Measurements from ENCODE around the gene FHIT.

DNA sequence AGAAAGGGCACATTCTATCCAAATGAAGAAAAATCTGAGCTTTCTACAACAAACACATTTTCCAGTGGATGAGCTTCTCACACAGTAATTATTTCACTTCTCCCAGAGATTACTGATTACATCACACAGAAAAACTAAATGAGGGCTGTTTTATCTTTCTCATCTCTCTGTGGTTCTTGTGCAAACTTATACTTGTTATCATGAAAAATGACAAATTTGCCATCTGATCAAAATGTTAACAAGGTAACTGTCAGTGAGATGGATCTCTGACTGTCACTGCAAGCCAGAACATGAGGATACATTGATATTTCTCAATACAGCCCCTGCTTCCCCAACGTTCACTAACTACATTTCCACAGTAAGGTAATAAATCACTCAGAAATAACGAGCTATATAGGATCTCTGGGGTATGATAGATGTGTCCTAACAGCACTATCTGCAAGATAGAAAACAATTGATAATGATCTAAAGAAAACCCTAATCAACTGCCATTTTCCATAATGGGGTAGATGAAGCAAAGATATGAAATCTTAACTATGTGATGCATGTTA, 1372.1 kb downstream of the FHIT start:
- TF ChIP-seq, protein P1, sequence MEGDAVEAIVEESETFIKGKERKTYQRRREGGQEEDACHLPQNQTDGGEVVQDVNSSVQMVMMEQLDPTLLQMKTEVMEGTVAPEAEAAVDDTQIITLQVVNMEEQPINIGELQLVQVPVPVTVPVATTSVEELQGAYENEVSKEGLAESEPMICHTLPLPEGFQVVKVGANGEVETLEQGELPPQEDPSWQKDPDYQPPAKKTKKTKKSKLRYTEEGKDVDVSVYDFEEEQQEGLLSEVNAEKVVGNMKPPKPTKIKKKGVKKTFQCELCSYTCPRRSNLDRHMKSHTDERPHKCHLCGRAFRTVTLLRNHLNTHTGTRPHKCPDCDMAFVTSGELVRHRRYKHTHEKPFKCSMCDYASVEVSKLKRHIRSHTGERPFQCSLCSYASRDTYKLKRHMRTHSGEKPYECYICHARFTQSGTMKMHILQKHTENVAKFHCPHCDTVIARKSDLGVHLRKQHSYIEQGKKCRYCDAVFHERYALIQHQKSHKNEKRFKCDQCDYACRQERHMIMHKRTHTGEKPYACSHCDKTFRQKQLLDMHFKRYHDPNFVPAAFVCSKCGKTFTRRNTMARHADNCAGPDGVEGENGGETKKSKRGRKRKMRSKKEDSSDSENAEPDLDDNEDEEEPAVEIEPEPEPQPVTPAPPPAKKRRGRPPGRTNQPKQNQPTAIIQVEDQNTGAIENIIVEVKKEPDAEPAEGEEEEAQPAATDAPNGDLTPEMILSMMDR (IDR thresholded peaks at IDR 0.05; ENCODE audit: low read depth, low read length, poor library complexity, severe bottlenecking) = no peak
- no peak for TF ChIP-seq EZH2phosphoT487 (IDR thresholded peaks at IDR 0.05; ENCODE audit: borderline replicate concordance, low read length)
